K562 (cell line): ENCODE measurements around the gene SRP54. TPM values are rescaled to one million over a fixed set of nuclear protein-coding genes. Genes with fewer than 3 reads are reported as not detected.

Experiments
- ATF3 ChIP-seq, 2 experiments: fragments of 450-650 bp in 1 of 2; sonication (generic) in 1 of 2; formaldehyde crosslinking in 1 of 2; IDR thresholded peaks in 1 of 2; conservative IDR thresholded peaks in 1 of 2; 2 replicates each; pipeline versions ENCODE4 v1.6.1 to v1.8.1; 2016 to 2023; ENCODE audit warnings: mild to moderate bottlenecking in 2 of 2, moderate library complexity in 2 of 2, inconsistent platforms in 1 of 2, missing genetic modification reagents in 1 of 2
- CBX2 ChIP-seq: fragments of 200-600 bp; sonication (generic); IDR thresholded peaks from one replicate; pipeline ENCODE4 v1.6.1; 2012; ENCODE audit warnings: mild to moderate bottlenecking, low read length, inconsistent platforms; ENCODE audit not compliant: insufficient read depth, poor library complexity, severe bottlenecking
- CREB3L1 ChIP-seq: fragments of 450-650 bp; IDR thresholded peaks from 2 replicates; pipeline ENCODE4 v1.6.1; 2014; ENCODE audit warnings: low read depth, mild to moderate bottlenecking, moderate library complexity, borderline replicate concordance
- DIDO1 ChIP-seq: fragments of 450-650 bp; IDR thresholded peaks from 2 replicates; pipeline ENCODE4 v1.6.1; 2016; ENCODE audit warnings: low read depth, missing biosample characterization, missing genetic modification characterization
- ESRRA ChIP-seq: fragments of 450-650 bp; IDR thresholded peaks from 2 replicates; pipeline ENCODE4 v1.6.1; 2014; ENCODE audit warnings: low read depth, mild to moderate bottlenecking, moderate library complexity, borderline replicate concordance
- HDAC8 ChIP-seq: fragments of 450-650 bp; IDR thresholded peaks from 2 replicates; pipeline ENCODE4 v1.6.1; 2016; ENCODE audit warnings: mild to moderate bottlenecking, missing genetic modification characterization, moderate library complexity, missing compliant biosample characterization
- HIVEP1 ChIP-seq: fragments of 250-450 bp; sonication (Bioruptor Pico); IDR thresholded peaks from 2 replicates; pipeline ENCODE4 v1.4.0; 2020; ENCODE audit warnings: mild to moderate bottlenecking
- L3MBTL2 ChIP-seq: fragments of 450-650 bp; IDR thresholded peaks from 2 replicates; pipeline ENCODE4 v1.6.1; 2016; ENCODE audit warnings: mild to moderate bottlenecking, moderate library complexity
- LEF1 ChIP-seq: fragments of 450-650 bp; IDR thresholded peaks from 2 replicates; pipeline ENCODE4 v1.6.1; 2016; ENCODE audit warnings: mild to moderate bottlenecking
- NR4A1 ChIP-seq, 2 experiments: fragments of 250-450 bp in 1 of 2; fragments of 450-650 bp in 1 of 2; sonication (Bioruptor Pico) in 1 of 2; IDR thresholded peaks; 2 replicates each; pipeline versions ENCODE4 v1.4.0 to v1.6.1; 2016 to 2020; ENCODE audit warnings: mild to moderate bottlenecking in 2 of 2, missing compliant biosample characterization in 1 of 2, missing genetic modification characterization in 1 of 2, moderate library complexity in 1 of 2
- PCBP2 ChIP-seq: fragments of 200-400 bp; formaldehyde crosslinking; IDR thresholded peaks from 2 replicates; pipeline ENCODE4 v1.6.1; 2018; ENCODE audit warnings: low read length, low read depth, mild to moderate bottlenecking, moderate library complexity; ENCODE audit not compliant: poor library complexity, severe bottlenecking
- PKNOX1 ChIP-seq: fragments of 450-650 bp; IDR thresholded peaks from 2 replicates; pipeline ENCODE4 v1.6.1; 2016
- PTTG1 ChIP-seq: fragments of 450-650 bp; IDR thresholded peaks from 2 replicates; pipeline ENCODE4 v1.6.1; 2016; ENCODE audit warnings: low read depth, mild to moderate bottlenecking, missing genetic modification characterization, missing compliant biosample characterization
- THAP7 ChIP-seq: fragments of 250-450 bp; sonication (Bioruptor Pico); IDR thresholded peaks from 2 replicates; pipeline ENCODE4 v1.5.0; 2021
- ZBTB9 ChIP-seq: fragments of 450-650 bp; formaldehyde crosslinking; IDR thresholded peaks from 2 replicates; pipeline ENCODE4 v1.4.0; 2020; ENCODE audit warnings: mild to moderate bottlenecking, moderate library complexity
- ZFP91 ChIP-seq: sonication (generic); formaldehyde crosslinking; IDR thresholded peaks from 2 replicates; pipeline ENCODE4 v1.8.0; 2022; ENCODE audit warnings: mild to moderate bottlenecking, missing genetic modification reagents
- ZNF311 ChIP-seq: fragments of 250-450 bp; sonication (Bioruptor Pico); IDR thresholded peaks from 2 replicates; pipeline ENCODE4 v1.4.0; 2020; ENCODE audit warnings: mild to moderate bottlenecking, moderate library complexity
- ZNF511 ChIP-seq: sonication (generic); formaldehyde crosslinking; IDR thresholded peaks from 2 replicates; pipeline ENCODE4 v1.8.0; 2022; ENCODE audit warnings: mild to moderate bottlenecking, missing genetic modification reagents
- polyA plus RNA-seq, 8 experiments: library from polyadenylated mRNA; depleted of rRNA in 4 of 8; stranded (reverse) in 5 of 8; unstranded in 3 of 8; fragments of >200 nt; fragmentation: Nextera tagmentation in 2 of 8; fragmentation: Illumina TruSeq in 1 of 8; extraction: Ambion mirVana in 2 of 8; extraction: Trizol in 1 of 8; gene quantifications; 2 replicates each; pipeline versions ENCODE4 v1.2.1 to v1.2.3, GENCODE V29; 2011 to 2014; ENCODE audit warnings: inconsistent platforms in 1 of 8, missing spikeins in 1 of 8
- total RNA-seq, 7 experiments: library from RNA; depleted of rRNA in 6 of 7; stranded (reverse); fragments of >200 nt in 6 of 7; fragmentation: Illumina TruSeq in 2 of 7; extraction: Trizol in 2 of 7; gene quantifications; 2 replicates each; pipeline versions ENCODE4 v1.2.1 to v1.2.3, GENCODE V29; 2011 to 2021; ENCODE audit warnings: low replicate concordance in 1 of 7

SRP54 gene
- total and polyA plus RNA-seq, 9 of the 15 experiments (the other 6 are each of a cell fraction or from before 2014, with no cell fraction given), result 28.6 to 69.8 (median 51.7) TPM

- no peak for TF ChIP-seq ZNF511
- TF ChIP-seq THAP7 (CRISPR knock-in tag), result no peak
- TF ChIP-seq HIVEP1, result no peak
- no peak; the same call in 1 of the 2 replicates for TF ChIP-seq ZBTB9 (CRISPR knock-in tag)
- TF ChIP-seq DIDO1 (tag), result peak; percentile 80
- TF ChIP-seq ESRRA, result 0 out of 2 replicates have a peak, but pooled peaks have one; percentile 18
- TF ChIP-seq PKNOX1, result peak; percentile 80
- TF ChIP-seq LEF1, result peak; percentile 84
- TF ChIP-seq ZNF311 (CRISPR knock-in tag), result no peak
- peak; percentile 85 for TF ChIP-seq CREB3L1
- TF ChIP-seq CBX2, result no peak
- TF ChIP-seq ATF3 (IDR thresholded peaks at IDR 0.05), result no peak; the same call in 1 of the 2 replicates
- no peak for TF ChIP-seq ATF3 (CRISPR knock-in tag; conservative IDR thresholded peaks at IDR 0.05)
- no peak for TF ChIP-seq PTTG1
- TF ChIP-seq ZFP91 (CRISPR knock-in tag), result no peak
- no peak for TF ChIP-seq PCBP2
- TF ChIP-seq NR4A1 (CRISPR knock-in tag; IDR thresholded peaks at IDR 0.05), result no peak
- TF ChIP-seq NR4A1 (tag; IDR thresholded peaks at IDR 0.05), result no peak
- TF ChIP-seq HDAC8, result no peak
- peak; percentile 93 for TF ChIP-seq L3MBTL2
These were observed at the start of gene SRP54 (continued) for GRCh38 chr14:34982421-34983147.
